SK-N-MC (cell line): ENCODE results near the gene NFATC3.

Source experiments
- DNase-seq: peaks from one replicate; pipeline ENCODE4 v3.0.0-alpha.2; 2011; ENCODE audit warnings: low read depth, low spot score
- H3K27ac ChIP-seq: fragments of 200-600 bp; sonication (generic); 2 replicates; pipeline ENCODE4 v1.5.1; 2016; ENCODE audit warnings: mixed run types
- H3K36me3 ChIP-seq: fragments of 200-600 bp; sonication (generic); 2 replicates; pipeline ENCODE4 v1.6.1; 2017; ENCODE audit warnings: antibody characterized with exemption, low read length, mixed read lengths; ENCODE audit not compliant: insufficient read depth
- H3K4me3 ChIP-seq: fragments of 200-600 bp; sonication (generic); 2 replicates; pipeline ENCODE4 v1.5.1; 2016
- H3K9ac ChIP-seq: fragments of 200-600 bp; sonication (generic); 2 replicates; pipeline ENCODE4 v1.8.0; 2017; ENCODE audit warnings: mixed run types, mixed read lengths; ENCODE audit not compliant: insufficient read length
- H3K9me3 ChIP-seq: fragments of 200-600 bp; sonication (generic); 2 replicates; pipeline ENCODE4 v1.6.1; 2017; ENCODE audit warnings: low read depth, mild to moderate bottlenecking, antibody characterized with exemption, low read length, moderate library complexity, mixed read lengths
- EZH2 ChIP-seq: fragments of 200-600 bp; sonication (generic); IDR thresholded peaks from one replicate; pipeline ENCODE4 v1.6.1; 2017; ENCODE audit warnings: antibody characterized with exemption
- FOXP2 ChIP-seq: optimal IDR thresholded peaks from 2 replicates; pipeline ENCODE3; 2011; ENCODE audit warnings: mild to moderate bottlenecking, moderate library complexity; ENCODE audit not compliant: insufficient read depth; ENCODE audit errors: extremely low read length, control extremely low read depth
- POLR2AphosphoS5 ChIP-seq: IDR thresholded peaks from 2 replicates; pipeline ENCODE4 v1.6.1; 2012; ENCODE audit warnings: mild to moderate bottlenecking, low read depth, low read length, borderline replicate concordance

The NFATC3 gene

DNA sequence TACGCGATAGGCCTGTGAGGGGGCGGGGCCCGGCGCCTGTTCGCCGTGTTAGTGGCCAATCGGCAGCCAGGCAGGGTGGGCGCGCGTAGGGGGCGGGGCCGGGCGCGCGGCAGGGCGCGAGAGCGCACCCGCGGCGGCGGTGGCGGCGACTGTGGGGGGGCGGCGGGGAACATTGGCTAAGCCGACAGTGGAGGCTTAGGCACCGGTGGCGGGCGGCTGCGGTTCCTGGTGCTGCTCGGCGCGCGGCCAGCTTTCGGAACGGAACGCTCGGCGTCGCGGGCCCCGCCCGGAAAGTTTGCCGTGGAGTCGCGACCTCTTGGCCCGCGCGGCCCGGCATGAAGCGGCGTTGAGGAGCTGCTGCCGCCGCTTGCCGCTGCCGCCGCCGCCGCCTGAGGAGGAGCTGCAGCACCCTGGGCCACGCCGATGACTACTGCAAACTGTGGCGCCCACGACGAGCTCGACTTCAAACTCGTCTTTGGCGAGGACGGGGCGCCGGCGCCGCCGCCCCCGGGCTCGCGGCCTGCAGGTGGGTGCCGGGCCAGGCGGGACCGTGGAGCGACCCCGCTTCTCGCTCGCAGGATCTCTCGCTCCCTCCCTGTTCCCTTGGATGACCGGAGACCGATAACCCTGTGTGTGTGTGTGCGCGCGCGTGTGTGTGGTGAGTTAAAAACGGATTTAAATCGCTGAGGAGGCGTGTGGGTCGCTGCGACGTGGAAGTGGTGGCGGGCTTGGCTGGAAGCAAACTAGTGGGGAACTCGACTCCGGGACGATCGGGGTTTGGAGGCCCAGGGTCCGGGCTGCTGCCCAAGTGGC lies at the start of gene NFATC3:
NFATC3 (plus strand) TSS at position 112 of the 813 bp plus-strand sequence; CDS start at position 424, 312 bp downstream.
- Histone ChIP-seq H3K27ac (peak within 1 kb of the TSS; percentile 64), H3K9ac (peak within 1 kb of the TSS; percentile 77), H3K36me3 (no peaks in the 10 kb centered on the region), H3K4me3 (peak within 1 kb of the TSS; percentile 83), H3K9me3 (no peaks in the 10 kb centered on the region)
- TF ChIP-seq POLR2AphosphoS5 = no peak; the same call in 1 of the 2 replicates
- no peak for TF ChIP-seq EZH2
- peak; percentile 51 for DNase-seq

DNA sequence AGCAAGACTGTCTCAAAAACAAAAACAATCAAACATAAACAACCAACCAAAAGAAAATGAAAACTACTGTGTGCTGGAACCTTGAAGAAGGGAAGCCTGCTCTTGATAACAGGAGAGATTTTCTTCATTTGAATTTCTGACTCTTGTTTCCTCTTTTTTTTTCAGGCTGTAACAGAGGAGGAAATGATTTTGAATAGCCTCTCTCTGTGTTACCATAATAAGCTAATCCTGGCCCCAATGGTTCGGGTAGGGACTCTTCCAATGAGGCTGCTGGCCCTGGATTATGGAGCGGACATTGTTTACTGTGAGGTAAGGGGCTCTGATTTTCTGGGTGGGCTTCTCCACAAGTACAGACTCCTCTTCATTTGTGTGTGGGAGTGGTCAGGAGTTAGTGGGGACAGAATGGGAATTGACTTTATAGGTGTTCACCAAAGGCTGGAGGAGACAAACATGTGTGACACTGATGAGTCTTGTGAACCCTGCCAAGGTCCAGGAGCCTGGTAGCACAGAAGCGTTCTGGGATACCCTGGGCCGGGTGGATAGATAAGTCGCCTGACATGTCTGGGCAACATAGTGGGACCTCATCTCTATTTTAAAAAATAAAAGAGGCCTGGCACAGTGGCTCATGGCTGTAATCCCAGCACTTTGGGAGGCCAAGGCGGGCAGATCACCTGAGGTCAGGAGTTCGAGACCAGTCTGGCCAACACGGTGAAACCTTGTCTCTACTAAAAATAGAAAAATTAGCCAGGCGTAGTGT lies 47.2 kb upstream of the NFATC3 start:
- DNase-seq = no peak
- H3K27ac ChIP-seq = no peak overlapping the region
- H3K4me3 ChIP-seq = no peak overlapping the region
- H3K9ac ChIP-seq = no peak overlapping the region
- H3K9me3 ChIP-seq = no peaks in the 10 kb centered on the region
- no peaks in the 10 kb centered on the region; the same call in 1 of the 2 replicates for H3K36me3 ChIP-seq
- no peak for TF ChIP-seq FOXP2
- no peak for TF ChIP-seq POLR2AphosphoS5
- TF ChIP-seq EZH2 = no peak

DNA sequence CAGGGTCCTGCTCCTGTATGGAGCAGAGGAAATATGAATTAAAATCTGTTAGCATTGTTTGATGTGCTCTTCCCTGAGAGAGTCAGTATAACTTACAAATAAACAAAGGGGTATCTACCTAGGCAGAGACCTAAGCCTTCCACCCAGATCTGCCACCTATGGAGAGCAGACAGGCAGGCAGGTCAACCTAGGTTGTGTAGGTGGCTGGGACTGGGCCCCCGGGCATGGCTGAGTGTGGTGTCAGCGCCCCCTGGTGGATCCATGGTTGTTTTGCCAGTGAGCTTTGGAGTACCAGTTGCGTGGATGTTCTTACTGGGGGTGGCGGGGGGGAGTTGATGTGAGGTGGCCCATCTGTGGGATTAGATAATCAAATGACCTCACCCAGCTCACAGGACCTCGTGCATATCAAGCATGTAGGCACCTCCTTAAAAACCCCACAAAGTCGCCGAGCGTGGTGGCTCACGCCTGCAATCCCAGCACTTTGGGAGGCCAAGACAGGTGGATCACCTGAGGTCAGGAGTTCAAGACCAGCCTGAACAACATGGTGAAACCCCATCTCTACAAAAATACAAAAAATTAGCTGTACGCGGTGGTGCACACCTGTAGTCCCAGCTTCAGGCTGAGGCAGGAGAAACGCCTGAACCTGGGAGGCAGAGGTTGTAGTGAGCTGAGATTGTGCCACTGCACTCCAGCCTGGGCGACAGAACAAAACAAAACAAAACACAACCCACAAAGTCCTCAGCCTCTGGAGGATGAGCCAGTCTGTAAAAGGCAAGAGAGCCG lies 44.5 kb upstream of the NFATC3 start:
- no peaks in the 10 kb centered on the region; the same call in 1 of the 2 replicates for H3K36me3 ChIP-seq

DNA sequence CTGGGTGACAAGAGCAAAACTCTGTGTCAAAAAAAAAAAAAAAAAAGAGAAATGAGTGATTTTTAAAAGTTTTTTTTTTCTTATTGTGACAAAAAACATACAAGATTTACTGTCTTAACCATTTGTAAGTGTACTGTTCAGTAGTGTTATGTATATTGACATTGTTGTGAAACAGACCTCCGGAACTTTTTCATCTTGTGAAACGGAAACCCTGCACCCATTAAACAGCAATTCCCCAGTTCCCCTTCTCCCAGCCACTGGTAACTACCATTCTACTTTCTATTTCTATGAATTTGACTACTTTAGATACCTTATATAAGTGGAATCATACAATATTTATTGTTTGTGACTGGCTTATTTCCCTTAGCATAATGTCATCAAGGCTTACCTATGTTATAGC lies 43.4 kb upstream of the NFATC3 start:
- TF ChIP-seq FOXP2 (no peak), EZH2 (no peak), POLR2AphosphoS5 (no peak)

More for the DNA sequence above, 44.5 kb upstream of the NFATC3 start:
- H3K27ac ChIP-seq = no peak overlapping the region
- H3K9me3 ChIP-seq = no peaks in the 10 kb centered on the region
- TF ChIP-seq EZH2 (no peak), FOXP2 (no peak), POLR2AphosphoS5 (no peak)
- H3K9ac ChIP-seq = no peak overlapping the region
- DNase-seq = no peak
- no peak overlapping the region for H3K4me3 ChIP-seq

DNA sequence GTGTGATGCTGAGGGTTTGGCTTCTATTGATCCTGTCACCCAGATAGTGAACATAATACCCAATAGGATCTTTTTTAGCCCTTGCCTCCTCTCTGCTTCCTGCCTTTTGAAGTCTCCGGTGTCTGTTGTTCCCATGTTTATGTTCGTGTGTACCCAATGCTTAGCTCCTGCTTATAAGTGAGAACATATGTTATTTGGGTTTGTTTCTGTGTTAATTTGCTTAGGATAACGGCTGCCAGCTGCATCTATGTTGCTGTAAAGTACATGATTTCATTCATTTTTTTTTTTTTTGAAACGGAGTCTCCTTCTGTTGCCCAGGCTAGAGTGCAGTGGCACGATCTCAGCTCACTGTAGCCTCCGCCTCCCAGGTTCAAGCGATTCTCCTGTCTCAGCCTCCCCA lies 39.1 kb upstream of the NFATC3 start:
- TF ChIP-seq EZH2 (no peak), POLR2AphosphoS5 (no peak), FOXP2 (no peak)
- H3K27ac ChIP-seq = no peak overlapping the region
- no peak overlapping the region for H3K4me3 ChIP-seq
- no peaks in the 10 kb centered on the region; the same call in 1 of the 2 replicates for H3K36me3 ChIP-seq
- no peak overlapping the region for H3K9ac ChIP-seq
- no peaks in the 10 kb centered on the region for H3K9me3 ChIP-seq
- no peak for DNase-seq

More for the DNA sequence above, 43.4 kb upstream of the NFATC3 start:
- no peak overlapping the region for H3K9ac ChIP-seq
- no peak overlapping the region for H3K27ac ChIP-seq
- H3K9me3 ChIP-seq = no peaks in the 10 kb centered on the region
- DNase-seq = no peak
- no peak overlapping the region for H3K4me3 ChIP-seq
- no peaks in the 10 kb centered on the region; the same call in 1 of the 2 replicates for H3K36me3 ChIP-seq

DNA sequence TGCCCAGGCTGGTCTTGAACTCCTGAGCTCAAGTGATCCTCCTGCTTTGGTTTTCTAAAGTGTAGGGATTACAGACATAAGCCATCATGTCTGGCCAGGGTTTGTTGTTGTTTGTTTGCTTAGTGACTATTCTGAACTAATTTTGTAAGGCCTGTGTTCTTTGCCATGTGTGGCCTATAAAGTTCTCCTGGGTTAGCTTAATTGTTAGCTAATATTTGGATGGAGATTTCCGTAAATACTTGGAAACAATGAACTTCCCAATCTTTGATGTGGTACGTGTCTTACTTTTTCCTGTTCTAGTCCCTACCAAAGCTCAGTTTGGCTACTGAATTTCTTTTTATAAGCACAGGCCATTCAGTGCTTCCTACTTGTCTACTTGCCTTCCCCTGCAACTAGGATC lies 37.2 kb upstream of the NFATC3 start:
- no peak for TF ChIP-seq EZH2
- no peak for TF ChIP-seq POLR2AphosphoS5
- no peak for TF ChIP-seq FOXP2
- Histone ChIP-seq H3K9me3 (no peaks in the 10 kb centered on the region), H3K9ac (no peak overlapping the region), H3K4me3 (no peak overlapping the region), H3K36me3 (no peaks in the 10 kb centered on the region; the same call in 1 of the 2 replicates), H3K27ac (no peak overlapping the region)
- no peak for DNase-seq

DNA sequence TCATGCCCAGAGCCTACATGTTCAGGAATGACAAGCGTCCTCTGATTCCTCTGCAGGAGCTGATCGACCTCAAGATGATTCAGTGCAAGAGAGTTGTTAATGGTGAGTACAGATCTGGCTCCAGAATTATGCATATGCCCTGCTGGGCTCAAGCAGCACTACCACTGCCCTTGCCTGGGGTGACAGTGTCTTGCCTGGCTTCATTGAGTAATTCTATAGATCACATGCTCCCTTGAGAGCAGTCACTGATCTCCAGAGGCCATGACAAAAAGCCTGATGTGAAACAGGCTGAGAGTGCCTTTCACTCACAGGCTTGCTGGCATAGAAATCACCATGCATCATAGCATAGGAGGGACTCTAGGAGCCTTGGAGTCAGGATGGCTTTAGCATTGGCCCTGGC lies 35.7 kb upstream of the NFATC3 start:
- DNase-seq = no peak
- H3K9ac ChIP-seq = no peak overlapping the region
- H3K36me3 ChIP-seq = no peaks in the 10 kb centered on the region; the same call in 1 of the 2 replicates
- no peak overlapping the region for H3K4me3 ChIP-seq
- no peak overlapping the region for H3K27ac ChIP-seq
- H3K9me3 ChIP-seq = no peaks in the 10 kb centered on the region
- TF ChIP-seq FOXP2 (no peak), POLR2AphosphoS5 (no peak), EZH2 (no peak)

DNA sequence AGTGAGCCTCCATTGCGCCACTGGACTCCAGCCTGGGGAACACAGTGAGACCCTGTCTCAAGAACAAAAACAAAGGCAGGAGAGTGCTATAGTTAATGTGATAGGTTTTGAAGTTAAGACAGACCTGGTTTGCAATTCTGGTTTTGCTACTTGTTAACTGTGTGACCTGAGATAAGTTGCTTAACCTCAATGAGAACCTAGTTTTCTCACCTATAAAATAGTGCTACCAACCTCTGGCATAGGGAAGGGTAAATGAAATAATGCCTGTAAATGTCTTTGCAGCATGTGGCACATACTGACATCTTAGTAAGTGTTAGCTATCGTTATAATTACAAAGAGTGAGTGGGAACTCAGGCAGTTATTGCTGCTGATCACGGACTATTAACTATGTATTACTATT lies 29.8 kb upstream of the NFATC3 start:
- Histone ChIP-seq H3K36me3 (peaks cover 5% of the 10 kb centered on the region; the same call in 1 of the 2 replicates), H3K9ac (no peak overlapping the region), H3K4me3 (no peak overlapping the region), H3K9me3 (no peaks in the 10 kb centered on the region), H3K27ac (no peak overlapping the region)
- DNase-seq = no peak
- no peak for TF ChIP-seq POLR2AphosphoS5
- TF ChIP-seq FOXP2 = no peak
- TF ChIP-seq EZH2 = no peak

DNA sequence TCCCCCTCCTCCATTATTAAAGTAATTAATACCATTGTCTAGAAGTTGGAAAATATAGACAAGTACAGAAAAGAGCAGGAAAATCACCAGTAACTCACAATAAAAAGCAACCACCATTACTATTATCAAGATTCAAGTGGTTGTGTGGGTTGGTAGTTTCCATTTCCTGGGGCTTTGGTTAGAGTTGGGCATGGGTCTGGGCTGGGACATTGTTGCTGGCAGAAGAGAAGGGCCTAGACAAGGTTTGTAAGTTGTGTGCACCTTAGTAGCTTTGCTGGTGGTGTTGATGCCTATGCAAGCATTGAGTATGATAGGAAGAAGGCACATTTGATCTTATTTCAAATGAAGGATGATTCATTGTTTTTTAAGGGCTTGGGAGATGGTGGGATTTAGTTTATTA lies 25.4 kb upstream of the NFATC3 start:
- H3K9ac ChIP-seq = no peak overlapping the region
- no peak for TF ChIP-seq FOXP2
- TF ChIP-seq POLR2AphosphoS5 = no peak
- no peak for TF ChIP-seq EZH2
- H3K9me3 ChIP-seq = no peaks in the 10 kb centered on the region
- DNase-seq = no peak
- no peak overlapping the region for H3K27ac ChIP-seq
- peaks cover 5% of the 10 kb centered on the region; the same call in 1 of the 2 replicates for H3K36me3 ChIP-seq
- no peak overlapping the region for H3K4me3 ChIP-seq
